GM12892 (cell line): ENCODE results near the gene CDK16.

Experiments
- DNase-seq: peaks from one replicate; pipeline ENCODE4 v3.0.0; 2011; ENCODE audit not compliant: insufficient read length
- FAIRE-seq: peaks from 2 replicates; lab custom pipeline; 2011; peaks lifted over from hg19 to GRCh38; lab: Jason Lieb, UNC
- POLR2A ChIP-seq: IDR thresholded peaks from 2 replicates; pipeline ENCODE4 v1.6.1; 2011; ENCODE audit warnings: low read depth, low read length, control low read depth
- POLR2AphosphoS5 ChIP-seq: IDR thresholded peaks from 2 replicates; pipeline ENCODE4 v1.6.1; 2011; ENCODE audit warnings: low read depth, low read length, control low read depth
- TAF1 ChIP-seq: IDR thresholded peaks from 2 replicates; pipeline ENCODE4 v1.6.1; 2011; ENCODE audit warnings: low read depth, mild to moderate bottlenecking, control low read depth, low read length, borderline replicate concordance

CDK16 gene

DNA sequence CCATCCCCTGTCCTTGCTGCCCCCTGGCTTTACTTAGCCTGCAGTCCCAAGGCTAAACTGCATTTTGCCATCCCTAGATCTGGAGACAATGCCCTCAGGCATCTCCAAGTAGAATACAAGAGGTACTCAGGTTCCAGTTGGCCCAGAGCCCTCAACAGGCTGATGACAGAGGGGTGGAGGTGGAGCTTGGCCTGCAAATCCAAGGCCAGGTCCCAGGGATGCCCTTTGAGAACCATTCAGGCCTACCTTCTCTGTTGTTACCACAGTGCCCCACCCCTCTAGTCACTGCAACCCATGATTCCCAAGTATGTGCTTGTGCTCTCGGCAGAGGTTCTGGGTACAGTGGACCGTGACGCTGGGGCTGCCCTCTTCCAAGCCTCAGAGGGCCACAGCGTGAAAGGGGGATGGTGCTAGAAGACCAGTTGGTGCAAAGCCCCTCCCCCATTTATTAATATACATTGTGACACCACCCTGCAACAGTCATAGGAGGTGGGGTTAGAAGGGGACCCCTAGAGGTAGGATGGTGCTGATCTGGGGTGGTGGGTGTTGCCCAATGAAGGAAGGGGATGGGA, 31.3 kb upstream of the CDK16 start:
- no peak for TF ChIP-seq POLR2AphosphoS5
- TF ChIP-seq TAF1 = no peak
- TF ChIP-seq POLR2A = no peak
- DNase-seq = no peak
- FAIRE-seq = no peak

GRCh38 chrX:47189906-47190305, 28.6 kb upstream of the CDK16 start:
- DNase-seq (no peak), FAIRE-seq (no peak)
- TF ChIP-seq POLR2AphosphoS5 = no peak
- TF ChIP-seq POLR2A = no peak
- TF ChIP-seq TAF1 = no peak

DNA sequence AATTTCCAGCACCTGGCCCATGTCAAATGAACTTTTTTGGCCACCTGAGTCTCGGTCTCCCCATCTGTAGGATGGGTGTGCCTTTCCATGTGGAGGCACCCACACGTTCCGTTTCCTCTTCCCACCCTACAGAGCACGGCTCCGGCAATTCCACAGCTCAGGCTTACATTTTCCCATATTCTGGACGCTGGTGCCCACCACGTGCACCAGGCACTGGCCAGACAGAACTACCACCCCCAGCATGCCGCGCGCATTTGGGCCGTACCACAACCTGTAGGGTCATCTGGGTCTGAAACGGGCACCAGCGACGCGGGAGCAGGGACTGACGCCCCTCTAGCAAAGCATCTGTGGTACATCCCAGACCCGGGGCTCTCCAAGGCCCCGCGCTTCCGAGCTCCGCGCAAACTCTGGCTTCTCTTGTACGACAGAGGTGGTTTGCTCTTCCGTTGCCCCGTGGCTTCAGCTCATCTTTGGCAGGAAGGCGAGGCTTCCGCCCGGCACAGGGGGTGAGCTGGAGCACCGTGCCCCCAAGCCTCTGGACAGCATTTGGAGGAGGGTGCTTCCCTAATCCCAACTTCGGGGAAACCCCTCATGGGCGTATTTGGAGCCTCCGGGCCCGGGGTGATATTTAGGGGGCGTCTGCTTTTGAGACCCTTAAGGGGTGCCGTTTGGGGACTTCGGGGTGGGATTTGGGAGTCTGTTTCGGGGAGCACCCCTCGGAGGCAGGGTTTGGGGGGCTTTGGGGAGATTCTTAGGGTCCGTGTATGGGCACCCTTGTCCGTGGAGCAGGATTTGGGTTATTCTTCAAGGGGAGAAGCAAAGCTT, 27.8 kb upstream of the CDK16 start:
- TF ChIP-seq TAF1 (peak; percentile 83), POLR2A (peak; percentile 86), POLR2AphosphoS5 (peak; percentile 89)
- peak; percentile 82 for DNase-seq
- FAIRE-seq = peak; percentile 92

DNA sequence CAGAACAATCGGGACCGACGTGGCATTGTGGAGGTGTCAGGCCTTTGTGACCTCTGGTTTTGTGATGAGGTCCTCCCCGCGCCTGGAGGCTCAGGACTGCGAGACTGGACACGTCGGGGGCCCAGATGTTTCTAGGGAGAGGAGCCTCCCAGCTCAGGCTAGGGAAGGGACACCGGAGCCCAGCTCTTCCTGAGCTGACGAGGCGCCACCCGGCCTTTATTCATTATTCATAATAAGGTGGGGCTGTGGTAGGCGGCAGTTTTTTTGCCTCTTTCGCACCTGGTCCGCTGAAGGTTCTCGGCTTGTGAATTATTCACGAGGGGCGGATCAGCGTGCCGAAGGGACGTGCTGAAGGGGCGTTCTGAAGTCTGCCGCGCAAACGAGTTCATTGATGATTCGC, 27.1 kb upstream of the CDK16 start:
- TF ChIP-seq TAF1 (0 out of 2 replicates have a peak, but pooled peaks have one; percentile 22), POLR2AphosphoS5 (no peak)
- FAIRE-seq (peak; percentile 81), DNase-seq (no peak)

GRCh38 chrX:47191806-47192401, 26.6 kb upstream of the CDK16 start:
- DNase-seq (no peak), FAIRE-seq (peak; percentile 84)
- TF ChIP-seq TAF1 (no peak), POLR2A (no peak), POLR2AphosphoS5 (no peak)

GRCh38 chrX:47193475-47194193, 24.8 kb upstream of the CDK16 start, which contains the start of gene UBA1:
UBA1 (plus strand) TSS chrX:47193829; CDS start chrX:47198803, 4,974 bp downstream.
- peak; percentile 92 for DNase-seq
- peak; percentile 93 for TF ChIP-seq POLR2A
- TF ChIP-seq POLR2AphosphoS5 = peak; percentile 92
- TF ChIP-seq TAF1 = peak; percentile 81
- peak; percentile 99 for FAIRE-seq

DNA sequence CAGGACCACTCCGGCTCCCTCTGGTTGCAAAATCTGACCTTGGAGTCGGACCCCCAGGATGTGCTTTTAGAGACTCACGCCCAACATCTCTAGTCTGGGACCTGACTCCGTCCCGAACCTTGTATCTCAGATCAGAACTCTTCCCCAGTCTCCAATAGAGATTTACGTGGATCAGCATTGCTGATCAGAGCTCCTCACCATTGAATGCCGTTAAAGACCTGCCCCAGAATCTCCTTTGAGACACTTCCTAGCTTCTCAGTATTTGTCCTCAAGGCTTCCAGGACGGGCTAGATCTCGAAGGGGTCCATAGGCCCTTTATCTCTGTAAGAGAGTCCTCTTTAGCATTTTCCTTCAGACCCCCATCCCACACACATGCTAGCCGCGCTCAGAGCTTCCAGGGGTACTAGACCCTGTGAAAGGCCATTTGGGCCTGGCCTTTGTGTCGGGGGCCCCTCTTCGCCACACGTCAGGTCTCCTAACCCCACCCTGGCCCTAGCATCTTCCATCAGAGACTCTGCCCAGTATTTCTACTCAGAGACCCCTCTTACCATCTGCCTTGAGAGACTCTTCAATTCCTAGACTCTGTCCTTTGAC, 24.2 kb upstream of the CDK16 start:
- FAIRE-seq (peak; percentile 24), DNase-seq (no peak)
- TF ChIP-seq POLR2AphosphoS5 (no peak), POLR2A (no peak), TAF1 (no peak)

DNA sequence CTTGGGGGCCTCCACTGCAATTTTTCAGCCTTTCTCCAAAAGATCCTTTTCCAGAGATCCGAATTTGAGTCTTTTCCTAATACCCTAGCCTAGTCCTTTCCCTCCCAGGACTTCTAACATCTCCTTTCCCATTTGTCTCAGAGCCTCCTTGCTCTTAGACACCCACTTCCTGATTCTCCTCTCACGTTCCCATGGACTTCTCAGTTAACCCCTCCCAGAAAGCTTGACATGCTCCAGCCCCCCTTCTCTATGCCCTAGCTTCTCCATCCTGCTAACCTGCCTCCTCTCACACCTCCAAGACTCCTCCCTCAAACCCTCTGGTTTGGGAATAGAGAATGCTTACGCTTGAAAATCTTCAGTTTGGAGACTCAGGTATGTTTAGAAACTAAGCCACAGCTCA, 22.4 kb upstream of the CDK16 start:
- no peak for DNase-seq
- TF ChIP-seq TAF1 = no peak
- TF ChIP-seq POLR2A = no peak
- no peak for TF ChIP-seq POLR2AphosphoS5
- FAIRE-seq = peak; percentile 46

DNA sequence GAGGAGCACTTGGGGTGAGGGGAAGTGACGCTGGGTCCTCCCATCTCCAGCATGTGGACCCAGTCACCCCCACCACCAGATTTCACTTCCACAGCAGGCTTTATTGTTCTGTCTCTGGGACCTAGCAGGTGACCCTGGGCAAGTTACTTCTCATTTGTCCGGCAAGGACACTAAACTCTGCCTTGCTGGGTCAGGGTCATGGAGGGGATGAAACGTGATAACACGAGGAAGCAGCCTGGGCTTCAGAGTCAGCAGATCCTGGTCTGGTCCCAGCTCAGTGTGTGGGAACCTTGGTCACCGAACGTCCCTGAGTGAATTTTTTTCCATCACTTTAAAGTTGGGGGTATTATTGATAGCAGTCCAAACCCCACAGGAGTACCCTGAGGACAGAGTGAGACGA, 21.0 kb upstream of the CDK16 start:
- DNase-seq (no peak), FAIRE-seq (no peak)
- no peak for TF ChIP-seq TAF1
- TF ChIP-seq POLR2AphosphoS5 = no peak
- TF ChIP-seq POLR2A = no peak

GRCh38 chrX:47198026-47198686, 20.3 kb upstream of the CDK16 start:
- FAIRE-seq (no peak), DNase-seq (no peak)
- TF ChIP-seq POLR2AphosphoS5 = no peak
- no peak for TF ChIP-seq TAF1
- no peak for TF ChIP-seq POLR2A

DNA sequence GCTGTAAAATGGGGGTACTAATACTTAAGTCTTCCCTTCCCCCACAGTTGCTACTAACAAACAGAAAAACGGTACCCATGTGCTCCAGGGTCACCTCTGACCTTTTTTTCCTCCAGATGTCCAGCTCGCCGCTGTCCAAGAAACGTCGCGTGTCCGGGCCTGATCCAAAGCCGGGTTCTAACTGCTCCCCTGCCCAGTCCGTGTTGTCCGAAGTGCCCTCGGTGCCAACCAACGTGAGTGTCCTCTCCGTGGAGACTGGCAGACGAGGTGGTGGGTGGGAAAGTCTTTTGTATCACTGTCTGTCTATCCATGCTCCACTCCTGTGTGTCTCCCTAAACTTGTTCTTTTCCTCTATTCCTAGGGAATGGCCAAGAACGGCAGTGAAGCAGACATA, 19.8 kb upstream of the CDK16 start:
- FAIRE-seq (no peak), DNase-seq (no peak)
- TF ChIP-seq POLR2AphosphoS5 (no peak), POLR2A (no peak), TAF1 (no peak)
